HG03442 (cell line): Measurements from ENCODE around the gene TPSG1.
"Not testable (repeated sequence)": the region's sequence is repeated elsewhere in the genome, so short reads cannot be mapped to it uniquely, and the experiment has no call there.

ENCODE experiments used
- ATAC-seq: cut with Tn5 transposase; IDR thresholded peaks from one replicate; pipeline ENCODE4 v1.9.1; 2021; ENCODE audit warnings: mild to moderate bottlenecking, moderate library complexity; ENCODE audit not compliant: unreplicated experiment

TPSG1 gene

DNA sequence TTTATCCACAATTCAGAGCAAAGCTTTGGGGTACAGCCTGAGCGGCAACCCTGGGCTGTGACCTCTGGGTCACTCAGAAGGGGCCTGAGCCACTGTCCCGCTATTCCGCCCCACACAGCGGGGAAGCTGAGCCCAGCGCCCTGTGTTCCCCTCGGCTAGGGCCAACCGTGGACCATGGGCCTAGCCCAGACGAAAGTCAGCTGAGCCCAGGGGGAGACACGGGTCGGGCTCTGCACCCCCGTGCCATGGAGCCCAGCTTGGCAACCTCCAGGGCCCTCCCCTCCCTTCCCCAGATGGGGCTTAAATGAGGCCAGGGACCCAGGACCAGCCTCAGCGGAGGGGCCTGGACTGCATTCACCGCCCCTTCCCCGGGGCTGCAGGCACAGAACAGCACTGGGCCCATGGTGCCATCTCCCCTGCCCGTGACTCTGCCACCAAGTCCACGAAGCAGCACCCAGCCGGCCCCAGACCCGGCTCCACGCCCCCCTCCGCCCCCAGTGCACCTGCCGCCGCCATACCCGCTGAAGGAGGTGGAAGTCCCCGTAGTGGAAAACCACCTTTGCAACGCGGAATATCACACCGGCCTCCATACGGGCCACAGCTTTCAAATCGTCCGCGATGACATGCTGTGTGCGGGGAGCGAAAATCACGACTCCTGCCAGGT lies 32.6 kb upstream of the TPSG1 start:
- ATAC-seq: no peak

GRCh38 chr16:1256874-1257322 lies 31.8 kb upstream of the TPSG1 start:
- ATAC-seq: no peak

GRCh38 chr16:1256296-1256873 lies 31.3 kb upstream of the TPSG1 start:
- not testable (repeated sequence) for ATAC-seq

DNA sequence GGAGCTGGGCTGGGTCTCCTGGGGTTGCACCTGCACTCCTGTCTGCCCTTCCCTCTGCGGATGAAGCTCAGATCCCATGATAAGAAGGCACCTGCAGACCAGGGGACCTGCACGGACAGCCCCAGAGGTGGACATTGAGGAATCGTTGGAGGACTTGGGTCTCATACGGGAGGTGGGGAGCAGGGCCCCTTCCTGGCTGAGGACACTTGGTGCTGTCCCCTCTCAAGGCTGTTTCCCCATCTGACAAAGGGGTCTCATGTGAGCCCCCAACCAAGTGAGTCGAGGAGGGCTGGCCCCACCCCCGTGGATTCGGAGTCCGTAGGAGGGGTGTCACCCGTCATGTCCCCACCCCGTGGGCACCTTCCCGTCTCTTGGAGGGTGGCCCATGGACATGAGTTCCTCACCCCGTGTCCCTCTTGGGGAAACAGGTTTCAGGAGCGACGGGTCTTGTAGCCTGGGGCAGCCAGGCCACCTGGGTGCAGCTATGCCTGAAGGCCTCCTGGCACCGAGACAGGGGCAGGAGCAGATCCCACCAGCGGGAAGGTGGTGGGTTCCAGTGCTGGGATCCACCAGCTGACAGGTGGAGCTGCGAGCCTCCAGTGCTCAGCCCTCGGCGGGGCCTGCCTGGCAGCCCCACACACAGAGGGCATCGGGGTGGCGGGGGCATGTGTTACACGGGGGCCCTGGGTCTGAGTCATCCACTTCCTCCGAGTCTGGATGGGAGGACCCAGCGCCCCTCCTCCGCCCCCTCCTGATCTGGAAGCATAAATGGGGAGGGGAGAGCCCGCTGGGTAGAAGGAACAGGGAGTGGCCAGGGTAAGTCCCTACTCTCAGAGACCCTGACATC lies 30.4 kb upstream of the TPSG1 start, which contains the start of gene TPSD1:
TPSD1 (plus strand) TSS at position 794 of the 847 bp plus-strand sequence. CDS start 212 bp downstream, outside the sequence.
- not testable (repeated sequence) for ATAC-seq

DNA sequence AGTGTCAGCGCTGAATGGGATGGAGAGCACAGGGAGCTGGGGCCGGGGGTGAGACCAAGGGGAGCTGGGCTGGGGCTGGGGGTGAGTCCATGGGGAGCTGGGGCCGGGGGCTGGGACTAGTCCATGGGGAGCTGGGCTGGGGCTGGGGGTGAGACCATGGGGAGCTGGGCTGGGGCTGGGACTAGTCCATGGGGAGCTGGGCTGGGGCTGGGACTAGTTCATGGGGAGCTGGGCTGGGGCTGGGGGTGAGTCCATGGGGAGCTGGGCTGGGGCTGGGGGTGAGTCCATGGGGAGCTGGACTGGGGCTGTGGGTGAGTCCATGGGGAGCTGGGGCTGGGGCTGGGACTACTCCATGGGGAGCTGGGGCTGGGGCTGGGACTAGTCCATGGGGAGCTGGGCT lies 29.8 kb upstream of the TPSG1 start:
- ATAC-seq: not testable (repeated sequence)

DNA sequence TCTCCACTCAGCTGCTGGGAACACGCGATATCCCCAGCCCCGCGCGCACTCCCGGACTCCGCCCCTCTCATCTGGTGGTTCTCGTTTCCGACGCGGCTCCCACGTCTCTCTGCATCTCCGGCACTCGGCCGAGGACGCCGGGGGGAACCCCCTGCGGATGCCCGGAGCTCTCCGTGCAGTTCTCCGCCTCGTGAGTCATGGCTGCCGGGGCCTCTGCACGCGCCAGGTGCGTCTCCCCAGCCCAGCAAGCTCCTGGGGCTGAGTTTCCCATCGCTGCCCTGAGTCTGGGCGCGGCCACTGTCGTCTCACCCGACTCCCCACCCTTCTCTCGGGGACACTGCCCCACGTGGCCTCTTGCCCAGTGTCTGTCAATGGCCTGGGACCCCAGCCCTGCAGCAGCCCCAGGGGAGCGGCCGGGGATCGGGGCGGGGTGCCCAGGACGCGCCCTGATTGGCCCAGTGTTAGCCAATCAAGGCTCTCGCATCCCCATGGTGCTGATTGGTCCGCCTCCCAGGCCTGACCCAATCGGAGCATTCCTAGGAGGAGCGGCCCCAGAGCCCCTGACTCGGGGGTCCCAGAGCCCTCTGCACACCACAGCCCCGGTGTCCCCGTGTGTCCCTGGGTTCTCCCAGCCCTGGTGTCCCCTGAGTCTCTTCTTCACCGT lies 28.8 kb upstream of the TPSG1 start:
- not testable (repeated sequence) for ATAC-seq

GRCh38 chr16:1249031-1249755 lies 24.1 kb upstream of the TPSG1 start:
- not testable (repeated sequence) for ATAC-seq

DNA sequence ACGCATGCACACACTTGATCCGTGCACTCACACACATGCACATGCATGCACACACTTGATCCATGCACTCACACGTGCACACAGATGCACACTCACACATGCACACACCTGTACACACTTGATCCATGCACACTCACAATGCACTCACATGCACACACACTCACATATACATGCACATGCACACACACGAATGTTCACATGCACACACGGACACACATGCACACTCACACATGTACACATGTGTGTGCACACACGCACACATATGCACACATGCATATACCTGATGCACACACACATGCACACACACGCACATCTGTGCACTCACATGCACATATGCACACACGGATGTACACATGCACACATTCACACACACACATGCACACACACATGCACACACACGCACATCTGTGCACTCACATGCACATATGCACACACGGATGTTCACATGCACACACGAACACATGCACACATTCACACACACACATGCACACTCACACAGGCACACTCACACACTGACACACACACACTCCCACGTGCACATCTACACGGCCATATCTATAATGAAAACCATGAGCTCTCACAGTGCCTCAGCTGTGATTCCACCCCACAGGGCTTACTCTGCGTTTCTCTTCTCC lies 23.0 kb upstream of the TPSG1 start:
- ATAC-seq: not testable (repeated sequence)

DNA sequence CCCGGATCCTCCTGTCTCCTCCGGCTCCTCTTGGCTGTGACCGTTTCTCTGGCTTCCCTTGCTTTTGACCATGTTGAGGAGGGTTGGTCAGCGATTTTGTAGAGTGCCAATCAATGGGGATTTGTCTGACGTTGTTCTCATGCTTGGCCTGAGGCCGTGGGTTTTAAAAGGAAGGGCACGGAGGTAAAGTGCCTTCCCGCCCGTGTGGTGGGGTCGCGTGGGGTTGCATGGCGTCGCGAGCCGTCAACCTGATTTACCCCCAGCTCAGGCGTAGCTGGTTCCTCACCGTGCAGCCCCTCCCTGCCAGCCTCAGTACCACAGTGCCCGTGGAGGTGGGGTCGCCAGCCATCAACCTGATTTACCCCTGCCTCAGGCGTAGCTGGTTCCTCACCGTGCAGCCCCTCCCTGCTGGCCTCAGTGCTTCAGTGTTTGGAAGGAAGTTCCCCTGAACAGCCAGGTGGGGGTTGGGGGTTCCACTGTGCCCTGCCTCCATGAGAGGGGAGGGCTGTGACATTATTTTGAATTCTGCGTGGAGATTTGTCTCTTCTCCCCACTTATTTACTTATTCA lies 20.5 kb upstream of the TPSG1 start:
- no peak for ATAC-seq

- ATAC-seq: no peak
Measured at GRCh38 chr16:1244881-1245280, 19.8 kb upstream of the TPSG1 start.

- not testable (repeated sequence) for ATAC-seq
Measured at GRCh38 chr16:1243907-1244850, 19.1 kb upstream of the TPSG1 start.

DNA sequence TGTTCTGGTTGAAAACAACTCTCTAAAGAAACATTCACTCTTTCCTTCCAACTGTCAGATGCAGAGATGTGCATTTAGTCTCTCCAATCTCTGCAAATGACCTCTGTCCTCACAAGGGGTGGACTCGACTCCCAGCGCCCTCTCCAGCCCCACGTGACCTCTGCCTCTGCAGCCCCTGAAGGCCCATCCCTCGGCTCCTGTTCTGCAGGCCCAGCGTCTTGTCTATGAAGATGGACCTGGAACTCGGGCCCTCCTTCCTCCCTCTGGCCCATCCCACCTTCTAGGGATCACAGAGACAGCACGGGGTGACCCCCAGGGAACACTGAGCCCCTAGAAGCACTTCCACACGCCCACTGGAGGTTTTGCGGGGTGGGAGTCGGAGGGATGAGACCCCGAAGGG lies 18.3 kb upstream of the TPSG1 start:
- not testable (repeated sequence) for ATAC-seq

DNA sequence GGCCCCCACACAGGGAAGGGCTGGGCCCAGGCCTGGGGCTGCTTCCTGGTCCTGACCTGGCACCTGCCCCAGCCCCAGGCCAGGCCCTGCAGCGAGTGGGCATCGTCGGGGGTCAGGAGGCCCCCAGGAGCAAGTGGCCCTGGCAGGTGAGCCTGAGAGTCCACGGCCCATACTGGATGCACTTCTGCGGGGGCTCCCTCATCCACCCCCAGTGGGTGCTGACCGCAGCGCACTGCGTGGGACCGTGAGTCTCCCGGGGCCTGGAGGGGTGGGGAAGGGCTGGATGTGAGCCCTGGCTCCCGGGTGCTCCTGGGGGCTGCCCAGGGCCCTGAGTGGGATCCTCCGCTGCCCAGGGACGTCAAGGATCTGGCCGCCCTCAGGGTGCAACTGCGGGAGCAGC lies 16.0 kb upstream of the TPSG1 start:
- not testable (repeated sequence) for ATAC-seq

GRCh38 chr16:1240436-1240835 lies 15.4 kb upstream of the TPSG1 start, which contains the start of gene TPSAB1:
Gene TPSAB1 (plus strand): TSS chr16:1240705. CDS start chr16:1240939, 234 bp downstream.
- ATAC-seq: not testable (repeated sequence)

DNA sequence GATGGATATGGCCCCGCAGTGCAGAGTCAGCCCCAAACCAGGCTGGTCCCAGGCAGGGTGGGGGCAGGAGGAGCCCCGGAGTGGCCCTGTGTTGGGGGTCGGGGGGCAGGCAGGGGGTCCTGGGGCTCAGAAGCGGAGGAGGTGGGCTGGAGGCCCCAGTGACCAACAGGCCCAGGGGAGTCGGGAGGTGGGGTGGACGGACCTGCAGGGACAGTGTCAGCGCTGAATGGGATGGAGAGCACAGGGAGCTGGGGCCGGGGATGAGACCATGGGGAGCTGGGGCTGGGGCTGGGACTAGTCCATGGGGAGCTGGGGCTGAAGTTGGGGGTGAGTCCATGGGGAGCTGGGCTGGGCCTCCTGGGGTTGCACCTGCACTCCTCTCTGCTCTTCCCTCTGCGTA lies 14.5 kb upstream of the TPSG1 start:
- ATAC-seq: not testable (repeated sequence)

GRCh38 chr16:1238909-1239308 lies 13.8 kb upstream of the TPSG1 start:
- ATAC-seq: not testable (repeated sequence)

GRCh38 chr16:1237990-1238389 lies 12.9 kb upstream of the TPSG1 start:
- ATAC-seq: no peak

DNA sequence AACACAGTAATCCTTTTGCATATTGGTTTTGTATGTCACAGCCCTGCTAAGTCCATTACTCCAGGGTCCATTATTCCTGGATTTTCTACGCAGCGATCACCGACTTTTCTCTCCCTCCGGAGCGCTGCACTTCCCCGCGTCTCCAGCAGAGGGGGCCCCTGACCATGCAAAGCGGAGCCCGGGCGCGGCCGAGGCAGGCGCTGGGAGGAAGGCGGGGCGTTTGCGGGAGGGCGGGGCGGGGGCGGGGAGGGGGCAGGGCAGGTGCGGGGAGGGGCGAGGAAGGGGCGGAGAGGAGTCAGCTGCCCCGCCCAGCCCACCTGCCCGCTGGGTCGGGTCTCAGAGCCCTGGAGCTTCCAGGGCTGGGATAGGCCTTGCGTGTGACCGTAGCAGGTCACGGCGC lies 11.6 kb upstream of the TPSG1 start:
- ATAC-seq: not testable (repeated sequence)
